Neural cell (in vitro differentiated cells): Measurements from ENCODE around the gene ASXL1.

Experiments
- CTCF ChIP-seq: fragments of 450-650 bp; IDR thresholded peaks from 2 replicates; pipeline ENCODE4 v1.5.1; 2014; ENCODE audit warnings: antibody characterized with exemption, mild to moderate bottlenecking, moderate library complexity; ENCODE audit not compliant: poor library complexity, severe bottlenecking
- EZH2 ChIP-seq: fragments of 200-600, 300-800 bp; shearing (Covaris generic), sonication (generic); IDR thresholded peaks from 2 replicates; pipeline ENCODE4 v1.6.1; 2014; ENCODE audit warnings: antibody characterized with exemption, low read length, borderline replicate concordance, mild to moderate bottlenecking; ENCODE audit not compliant: insufficient read depth, poor library complexity, severe bottlenecking
- RAD21 ChIP-seq: fragments of 450-650 bp; conservative IDR thresholded peaks from 2 replicates; pipeline ENCODE4 v1.6.1; 2014; ENCODE audit warnings: antibody characterized with exemption, mild to moderate bottlenecking, moderate library complexity
- TAF1 ChIP-seq: IDR thresholded peaks from 2 replicates; pipeline ENCODE4 v1.6.1; 2012; ENCODE audit warnings: low read depth

- TF ChIP-seq CTCF (no peak), EZH2 (no peak), TAF1 (no peak), RAD21 (no peak)
Measured at GRCh38 chr20:32354592-32355416, 3.3 kb upstream of the ASXL1 start.
